ENCODE measurements around the gene RPL11.

RPL11 gene

DNA sequence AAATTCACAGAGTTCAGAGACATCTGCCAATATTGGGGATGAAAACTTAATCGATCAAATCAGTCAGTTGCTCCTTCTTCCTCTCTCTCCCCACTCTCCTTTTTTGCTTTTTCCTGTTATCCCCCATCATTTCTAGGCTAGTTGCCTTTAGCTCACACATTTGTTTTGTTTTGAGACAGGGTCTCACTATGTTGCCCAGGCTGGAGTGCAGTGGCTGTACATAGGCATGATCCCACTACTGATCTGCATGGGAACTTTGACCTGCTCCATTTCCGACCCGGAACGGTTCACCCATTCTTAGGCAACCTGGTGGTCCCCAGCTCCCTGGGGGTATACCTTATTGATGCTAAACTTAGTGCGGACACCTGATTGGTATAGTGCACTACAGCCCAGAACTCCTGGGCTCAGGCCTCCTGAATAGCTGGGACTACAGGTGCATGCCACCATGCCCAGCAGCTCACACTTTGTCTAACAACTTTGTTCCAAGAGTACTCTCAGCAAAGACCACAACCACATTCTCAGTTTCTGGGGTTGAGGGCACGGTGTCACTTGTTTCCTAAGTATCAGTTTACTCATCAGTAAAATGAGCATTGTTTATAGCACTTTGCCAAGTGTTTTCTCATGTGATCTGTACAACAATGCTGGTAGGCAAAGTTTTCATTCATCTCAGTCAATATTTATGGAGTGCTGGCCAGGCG is 45.0 kb downstream of the RPL11 start:
- no peak for DNase-seq

DNA sequence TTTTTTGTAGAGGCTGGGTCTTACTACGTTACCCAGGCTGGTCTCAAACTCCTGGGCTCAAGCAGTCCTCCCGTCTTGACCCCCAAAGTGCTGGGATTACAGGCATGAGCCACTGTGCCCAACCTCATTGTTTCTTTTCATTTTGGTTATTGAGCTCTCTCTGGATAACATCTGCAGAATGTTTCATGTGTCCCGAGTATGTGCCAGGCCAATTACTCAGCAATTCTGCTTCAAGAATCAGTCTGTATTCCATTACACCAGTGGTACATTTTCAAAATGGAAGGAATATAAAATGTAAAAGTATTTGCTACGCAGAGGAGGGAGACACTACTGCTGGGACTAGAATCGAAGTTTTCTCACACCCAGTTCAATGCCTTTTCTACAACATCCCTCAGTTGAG is 50.0 kb downstream of the RPL11 start:
- no peak for DNase-seq

DNA sequence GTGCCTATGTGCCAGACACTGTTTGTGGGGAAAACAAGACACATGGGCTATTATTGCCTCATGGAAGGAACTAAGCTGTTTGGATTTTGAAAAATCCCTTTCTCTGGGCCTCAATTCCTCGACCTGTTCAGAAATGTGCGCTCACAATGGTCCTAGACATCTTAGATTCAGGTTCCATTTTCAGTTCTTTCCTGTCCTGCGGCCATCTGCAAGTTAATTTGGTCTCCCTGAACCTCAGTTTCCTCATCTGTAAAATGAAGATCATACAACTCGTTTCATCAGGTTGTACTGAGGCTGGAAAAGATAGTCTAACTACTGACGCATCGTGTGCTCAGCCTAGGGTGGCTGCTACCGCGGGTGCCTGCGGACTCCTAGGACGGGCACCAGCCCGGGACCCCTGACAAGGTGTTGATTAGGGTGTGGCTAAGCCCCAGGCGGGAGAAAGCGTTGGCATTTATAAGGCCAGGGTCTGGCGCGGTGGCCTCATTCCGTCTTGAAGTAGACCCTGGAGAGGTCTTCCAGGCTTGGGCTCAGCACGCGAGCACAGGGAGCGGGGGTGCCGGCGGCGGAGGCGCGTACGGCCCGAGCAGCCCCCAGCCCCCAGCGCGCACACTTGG is 51.2 kb downstream of the RPL11 start:
- DNase-seq = no peak

DNA sequence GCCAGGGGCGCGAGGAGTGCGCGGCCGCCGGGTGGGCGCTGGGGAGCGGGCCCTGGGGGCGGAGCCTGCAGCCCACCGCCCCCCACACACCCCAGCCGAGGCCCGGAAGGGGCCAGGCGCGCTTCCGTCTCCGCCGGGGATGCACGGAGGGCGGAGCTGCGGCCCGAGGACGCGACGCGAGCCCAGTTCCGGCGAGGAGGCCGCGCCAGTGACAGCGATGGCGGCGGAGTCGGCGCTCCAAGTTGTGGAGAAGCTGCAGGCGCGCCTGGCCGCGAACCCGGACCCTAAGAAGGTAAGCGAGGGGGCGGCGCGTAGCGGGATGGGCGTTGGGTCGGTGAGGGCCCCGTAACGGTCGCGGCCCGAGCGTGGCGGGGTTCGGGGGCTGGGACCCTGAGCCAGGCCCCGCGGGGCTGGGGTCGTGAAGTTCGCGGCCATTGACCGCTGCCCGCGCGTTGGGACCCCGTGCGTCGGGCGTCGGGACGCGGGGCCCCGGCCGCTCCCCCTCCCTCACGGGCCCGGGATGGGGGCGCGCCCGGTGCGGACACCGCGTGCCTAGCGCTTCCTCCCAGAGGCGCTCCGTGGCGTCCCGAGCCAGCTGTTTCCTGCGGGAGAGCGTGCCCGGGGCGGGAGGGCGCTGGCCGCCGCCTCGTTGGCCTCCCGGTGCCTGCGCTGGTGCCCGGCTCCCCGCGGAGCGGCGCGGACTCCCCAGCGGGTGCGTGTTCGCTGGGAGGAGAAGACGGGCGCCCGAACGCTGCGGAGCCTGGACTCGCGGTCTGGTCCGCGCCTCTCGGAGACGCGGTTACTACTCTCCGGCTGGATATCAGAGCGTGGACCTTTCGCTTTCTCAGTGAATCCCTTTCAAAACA is 51.9 kb downstream of the RPL11 start, which contains the start of gene ELOA:
Gene ELOA (plus strand): TSS at position 185 of the 866 bp plus-strand sequence. CDS start 33 bp downstream, at position 218.
- DNase-seq = peak; percentile 83

DNA sequence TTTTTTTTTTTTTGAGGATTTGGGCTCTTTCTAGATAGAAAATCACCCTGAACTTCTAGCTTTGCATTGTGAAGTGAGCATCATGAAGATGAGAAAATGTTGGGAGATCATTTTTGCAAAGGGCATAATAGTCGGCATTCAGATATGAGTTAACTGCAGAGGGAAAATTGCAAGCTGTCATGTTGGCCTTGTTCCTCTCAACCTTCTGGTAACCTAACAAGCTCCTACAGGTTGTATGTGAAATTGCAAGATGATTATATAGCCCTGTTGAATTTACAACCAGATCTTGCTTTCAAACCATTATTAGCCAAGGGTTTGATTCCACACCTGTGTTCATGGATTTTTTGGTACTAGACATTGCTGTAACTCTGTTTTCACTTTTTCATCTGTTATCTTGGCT is 53.9 kb downstream of the RPL11 start:
- DNase-seq = no peak

Data from left hindlimb (tissue), 1 donor.